ENCODE measurements around the gene WNT2B.

DNA sequence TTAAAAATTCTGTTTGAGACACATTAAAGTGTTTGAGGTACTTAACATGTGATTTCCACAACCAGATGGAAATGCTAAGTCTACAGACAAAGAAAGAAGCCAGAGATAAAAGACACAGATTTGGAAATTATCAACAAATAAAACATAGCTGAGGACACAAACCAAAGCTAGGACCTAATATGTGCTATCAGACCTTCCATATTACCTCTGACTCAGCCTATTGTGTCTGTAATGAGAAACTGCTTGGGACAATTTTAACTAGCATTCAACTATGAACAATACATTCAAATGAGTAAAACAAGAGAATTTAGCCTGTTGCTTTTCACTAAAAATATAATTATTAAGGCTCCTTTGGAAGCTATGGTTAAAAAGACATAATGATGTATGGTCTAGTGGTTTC, 54.6 kb downstream of the WNT2B start:
- no peak for TF ChIP-seq ZBTB8A (IDR thresholded peaks at IDR 0.05; ENCODE audit: partially characterized antibody)
- no peak for TF ChIP-seq POLR2AphosphoS5 (IDR thresholded peaks at IDR 0.05; ENCODE audit: control insufficient read depth, insufficient read depth, low read depth, low read length)
- TF ChIP-seq ATF7 (IDR thresholded peaks at IDR 0.05), result no peak
- TF ChIP-seq, protein P1, sequence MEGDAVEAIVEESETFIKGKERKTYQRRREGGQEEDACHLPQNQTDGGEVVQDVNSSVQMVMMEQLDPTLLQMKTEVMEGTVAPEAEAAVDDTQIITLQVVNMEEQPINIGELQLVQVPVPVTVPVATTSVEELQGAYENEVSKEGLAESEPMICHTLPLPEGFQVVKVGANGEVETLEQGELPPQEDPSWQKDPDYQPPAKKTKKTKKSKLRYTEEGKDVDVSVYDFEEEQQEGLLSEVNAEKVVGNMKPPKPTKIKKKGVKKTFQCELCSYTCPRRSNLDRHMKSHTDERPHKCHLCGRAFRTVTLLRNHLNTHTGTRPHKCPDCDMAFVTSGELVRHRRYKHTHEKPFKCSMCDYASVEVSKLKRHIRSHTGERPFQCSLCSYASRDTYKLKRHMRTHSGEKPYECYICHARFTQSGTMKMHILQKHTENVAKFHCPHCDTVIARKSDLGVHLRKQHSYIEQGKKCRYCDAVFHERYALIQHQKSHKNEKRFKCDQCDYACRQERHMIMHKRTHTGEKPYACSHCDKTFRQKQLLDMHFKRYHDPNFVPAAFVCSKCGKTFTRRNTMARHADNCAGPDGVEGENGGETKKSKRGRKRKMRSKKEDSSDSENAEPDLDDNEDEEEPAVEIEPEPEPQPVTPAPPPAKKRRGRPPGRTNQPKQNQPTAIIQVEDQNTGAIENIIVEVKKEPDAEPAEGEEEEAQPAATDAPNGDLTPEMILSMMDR (IDR thresholded peaks at IDR 0.05 in 2 of 3, conservative IDR thresholded peaks at IDR 0.05 in 1 of 3; ENCODE audit: insufficient read depth in 2 of 3, low read depth in 1 of 3, low read length in 3 of 3), result no peak
- TF ChIP-seq, protein P2, sequence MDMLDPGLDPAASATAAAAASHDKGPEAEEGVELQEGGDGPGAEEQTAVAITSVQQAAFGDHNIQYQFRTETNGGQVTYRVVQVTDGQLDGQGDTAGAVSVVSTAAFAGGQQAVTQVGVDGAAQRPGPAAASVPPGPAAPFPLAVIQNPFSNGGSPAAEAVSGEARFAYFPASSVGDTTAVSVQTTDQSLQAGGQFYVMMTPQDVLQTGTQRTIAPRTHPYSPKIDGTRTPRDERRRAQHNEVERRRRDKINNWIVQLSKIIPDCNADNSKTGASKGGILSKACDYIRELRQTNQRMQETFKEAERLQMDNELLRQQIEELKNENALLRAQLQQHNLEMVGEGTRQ (CRISPR knock-in tag; IDR thresholded peaks at IDR 0.05), result no peak
- TF ChIP-seq YY1 (IDR thresholded peaks at IDR 0.05; ENCODE audit: borderline replicate concordance in 1 of 3, control insufficient read depth in 1 of 3, extremely low read depth in 1 of 3, insufficient read depth in 3 of 3, insufficient read length in 1 of 3, insufficient replicate concordance in 2 of 3, low read depth in 1 of 3, low read length in 2 of 3), result no peak
- no peak for TF ChIP-seq RFX1 (IDR thresholded peaks at IDR 0.05)
- TF ChIP-seq, protein P3, sequence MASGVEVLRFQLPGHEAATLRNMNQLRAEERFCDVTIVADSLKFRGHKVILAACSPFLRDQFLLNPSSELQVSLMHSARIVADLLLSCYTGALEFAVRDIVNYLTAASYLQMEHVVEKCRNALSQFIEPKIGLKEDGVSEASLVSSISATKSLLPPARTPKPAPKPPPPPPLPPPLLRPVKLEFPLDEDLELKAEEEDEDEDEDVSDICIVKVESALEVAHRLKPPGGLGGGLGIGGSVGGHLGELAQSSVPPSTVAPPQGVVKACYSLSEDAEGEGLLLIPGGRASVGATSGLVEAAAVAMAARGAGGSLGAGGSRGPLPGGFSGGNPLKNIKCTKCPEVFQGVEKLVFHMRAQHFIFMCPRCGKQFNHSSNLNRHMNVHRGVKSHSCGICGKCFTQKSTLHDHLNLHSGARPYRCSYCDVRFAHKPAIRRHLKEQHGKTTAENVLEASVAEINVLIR (CRISPR knock-in tag; IDR thresholded peaks at IDR 0.05), result no peak
- TF ChIP-seq EZH2 (IDR thresholded peaks at IDR 0.05; ENCODE audit: borderline replicate concordance, low read depth, low read length), result no peak
- TF ChIP-seq TARDBP (IDR thresholded peaks at IDR 0.05), result no peak
- TF ChIP-seq RB1 (IDR thresholded peaks at IDR 0.05; ENCODE audit: low read depth), result no peak
- TF ChIP-seq, protein P4, sequence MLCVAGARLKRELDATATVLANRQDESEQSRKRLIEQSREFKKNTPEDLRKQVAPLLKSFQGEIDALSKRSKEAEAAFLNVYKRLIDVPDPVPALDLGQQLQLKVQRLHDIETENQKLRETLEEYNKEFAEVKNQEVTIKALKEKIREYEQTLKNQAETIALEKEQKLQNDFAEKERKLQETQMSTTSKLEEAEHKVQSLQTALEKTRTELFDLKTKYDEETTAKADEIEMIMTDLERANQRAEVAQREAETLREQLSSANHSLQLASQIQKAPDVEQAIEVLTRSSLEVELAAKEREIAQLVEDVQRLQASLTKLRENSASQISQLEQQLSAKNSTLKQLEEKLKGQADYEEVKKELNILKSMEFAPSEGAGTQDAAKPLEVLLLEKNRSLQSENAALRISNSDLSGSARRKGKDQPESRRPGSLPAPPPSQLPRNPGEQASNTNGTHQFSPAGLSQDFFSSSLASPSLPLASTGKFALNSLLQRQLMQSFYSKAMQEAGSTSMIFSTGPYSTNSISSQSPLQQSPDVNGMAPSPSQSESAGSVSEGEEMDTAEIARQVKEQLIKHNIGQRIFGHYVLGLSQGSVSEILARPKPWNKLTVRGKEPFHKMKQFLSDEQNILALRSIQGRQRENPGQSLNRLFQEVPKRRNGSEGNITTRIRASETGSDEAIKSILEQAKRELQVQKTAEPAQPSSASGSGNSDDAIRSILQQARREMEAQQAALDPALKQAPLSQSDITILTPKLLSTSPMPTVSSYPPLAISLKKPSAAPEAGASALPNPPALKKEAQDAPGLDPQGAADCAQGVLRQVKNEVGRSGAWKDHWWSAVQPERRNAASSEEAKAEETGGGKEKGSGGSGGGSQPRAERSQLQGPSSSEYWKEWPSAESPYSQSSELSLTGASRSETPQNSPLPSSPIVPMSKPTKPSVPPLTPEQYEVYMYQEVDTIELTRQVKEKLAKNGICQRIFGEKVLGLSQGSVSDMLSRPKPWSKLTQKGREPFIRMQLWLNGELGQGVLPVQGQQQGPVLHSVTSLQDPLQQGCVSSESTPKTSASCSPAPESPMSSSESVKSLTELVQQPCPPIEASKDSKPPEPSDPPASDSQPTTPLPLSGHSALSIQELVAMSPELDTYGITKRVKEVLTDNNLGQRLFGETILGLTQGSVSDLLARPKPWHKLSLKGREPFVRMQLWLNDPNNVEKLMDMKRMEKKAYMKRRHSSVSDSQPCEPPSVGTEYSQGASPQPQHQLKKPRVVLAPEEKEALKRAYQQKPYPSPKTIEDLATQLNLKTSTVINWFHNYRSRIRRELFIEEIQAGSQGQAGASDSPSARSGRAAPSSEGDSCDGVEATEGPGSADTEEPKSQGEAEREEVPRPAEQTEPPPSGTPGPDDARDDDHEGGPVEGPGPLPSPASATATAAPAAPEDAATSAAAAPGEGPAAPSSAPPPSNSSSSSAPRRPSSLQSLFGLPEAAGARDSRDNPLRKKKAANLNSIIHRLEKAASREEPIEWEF (CRISPR knock-in tag; IDR thresholded peaks at IDR 0.05), result no peak
- no peak for TF ChIP-seq TAF1 (IDR thresholded peaks at IDR 0.05; ENCODE audit: control insufficient read depth, extremely low read depth, insufficient read depth, low read length, severe bottlenecking)
- no peak for TF ChIP-seq RAD21 (CRISPR knock-in tag; conservative IDR thresholded peaks at IDR 0.05 in 1 of 2, IDR thresholded peaks at IDR 0.05 in 1 of 2)

Measured in K562 (cell line).